Measurements from ENCODE around the gene CYCS.
"Not testable (repeated sequence)": the region's sequence is repeated elsewhere in the genome, so short reads cannot be mapped to it uniquely, and the experiment has no call there.

The CYCS gene

GRCh38 chr7:25125137-25125946 is at the start of gene CYCS:
TSS of gene CYCS (minus strand) at chr7:25125260. CDS start at chr7:25124119, 1,141 bp downstream.
- DNase-seq (ENCODE audit: low read depth in 2 of 2), result peak; percentile 99

GRCh38 chr7:25173184-25173583 is 48.1 kb upstream of the CYCS start:
- no peak for DNase-seq (ENCODE audit: low read depth in 2 of 2)

- no peak for DNase-seq (ENCODE audit: low read depth in 2 of 2)
These were observed 46.5 kb upstream of the CYCS start for GRCh38 chr7:25171516-25171915.

- DNase-seq (ENCODE audit: low read depth in 2 of 2), result no peak
These were observed 46.0 kb upstream of the CYCS start for GRCh38 chr7:25171071-25171470.

- no peak for DNase-seq (ENCODE audit: low read depth in 2 of 2)
These were observed 44.6 kb upstream of the CYCS start for GRCh38 chr7:25169683-25170082.

- no peak for DNase-seq (ENCODE audit: low read depth in 2 of 2)
These were observed 43.1 kb upstream of the CYCS start for GRCh38 chr7:25168145-25168544.

- no peak for DNase-seq (ENCODE audit: low read depth in 2 of 2)
These were observed 42.3 kb upstream of the CYCS start for GRCh38 chr7:25167262-25167843.

GRCh38 chr7:25159983-25160596 is 35.0 kb upstream of the CYCS start:
- not testable (repeated sequence) for DNase-seq (ENCODE audit: low read depth in 2 of 2)

- DNase-seq (ENCODE audit: low read depth in 2 of 2), result no peak
These were observed 33.9 kb upstream of the CYCS start for GRCh38 chr7:25158966-25159365.

GRCh38 chr7:25151773-25152172 is 26.7 kb upstream of the CYCS start:
- DNase-seq (ENCODE audit: low read depth in 2 of 2), result no peak

GRCh38 chr7:25149836-25150235 is 24.8 kb upstream of the CYCS start:
- DNase-seq (ENCODE audit: low read depth in 2 of 2), result no peak

- DNase-seq (ENCODE audit: low read depth in 2 of 2), result no peak
These were observed 23.9 kb upstream of the CYCS start for GRCh38 chr7:25148772-25149575.

GRCh38 chr7:25143763-25144162 is 18.7 kb upstream of the CYCS start:
- DNase-seq (ENCODE audit: low read depth in 2 of 2), result no peak

GRCh38 chr7:25139536-25139935 is 14.5 kb upstream of the CYCS start:
- DNase-seq (ENCODE audit: low read depth in 2 of 2), result no peak

GRCh38 chr7:25134358-25135010 is 9.4 kb upstream of the CYCS start:
- DNase-seq (ENCODE audit: low read depth in 2 of 2), result no peak

GRCh38 chr7:25132430-25132829 is 7.4 kb upstream of the CYCS start:
- no peak for DNase-seq (ENCODE audit: low read depth in 2 of 2)

GRCh38 chr7:25126751-25127150 is 1.7 kb upstream of the CYCS start:
- DNase-seq (ENCODE audit: low read depth in 2 of 2), result no peak

- DNase-seq (ENCODE audit: low read depth in 2 of 2), result no peak
These were observed 459 bp downstream of the CYCS start for GRCh38 chr7:25124465-25125136.

GRCh38 chr7:25122373-25122772 is 2.7 kb downstream of the CYCS start:
- no peak for DNase-seq (ENCODE audit: low read depth in 2 of 2)

- no peak for DNase-seq (ENCODE audit: low read depth in 2 of 2)
These were observed 3.5 kb downstream of the CYCS start for GRCh38 chr7:25121599-25121998.

- no peak for DNase-seq (ENCODE audit: low read depth in 2 of 2)
These were observed 6.0 kb downstream of the CYCS start for GRCh38 chr7:25119102-25119501.
